Measurements from ENCODE around the gene FAM131C.

GRCh38 chr1:16116002-16116401 is 42.6 kb upstream of the FAM131C start:
- TF ChIP-seq CTCF (IDR thresholded peaks at IDR 0.05) (no peak), POLR2A (IDR thresholded peaks at IDR 0.05) (no peak)
